ENCODE data around the gene PPP1R13B. TPM values are rescaled to one million over a fixed set of nuclear protein-coding genes. Genes with fewer than 3 reads are reported as not detected.

Gene PPP1R13B
- total RNA-seq, 1 experiment from 2014 or later = 17.8 TPM

DNA sequence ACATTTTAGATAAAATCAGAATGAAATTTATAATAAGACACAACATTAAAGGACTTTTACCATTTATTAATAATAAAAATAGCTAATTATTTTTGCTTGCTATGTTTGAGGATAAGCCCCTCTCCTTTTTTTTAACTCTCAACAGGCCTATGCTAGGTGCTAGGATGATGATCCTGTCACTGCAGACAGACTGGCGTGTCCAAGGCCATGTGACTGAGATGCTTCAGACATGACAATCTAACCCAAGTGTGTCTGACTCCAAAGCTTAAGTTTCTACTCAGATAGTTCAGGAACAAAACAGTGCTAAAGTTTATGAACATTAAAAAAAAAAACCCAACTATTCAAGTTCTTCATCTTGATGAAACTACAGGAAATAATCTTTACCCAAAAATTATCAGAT is 29.8 kb downstream of the PPP1R13B start:
- Histone ChIP-seq H4K20me1 (ENCODE audit: insufficient read depth) (no peaks in the 10 kb centered on the region), H3K4me2 (ENCODE audit: low read length) (no peak overlapping the region), H3K9ac (ENCODE audit: low read length) (no peak overlapping the region), H2AFZ (ENCODE audit: low read depth, low read length, poor library complexity, severe bottlenecking) (no peak overlapping the region), H3K4me1 (ENCODE audit: control insufficient read depth in 1 of 2, insufficient read depth in 2 of 2, low read length in 2 of 2) (peaks cover 0 to 2% of the 10 kb centered on the region in 2 experiments; a peak in 1 of 4 replicates), H3K9me3 (ENCODE audit: control insufficient read depth in 1 of 2, insufficient read depth in 1 of 2, low read depth in 1 of 2, low read length in 2 of 2) (no peaks in the 10 kb centered on the region), H3K27me3 (ENCODE audit: insufficient read depth, low read length) (no peaks in the 10 kb centered on the region), H3K9me2 (ENCODE audit: insufficient read depth) (no peaks in the 10 kb centered on the region), H3K36me3 (ENCODE audit: control insufficient read depth in 1 of 2, insufficient read depth in 2 of 2, low read length in 2 of 2) (no peaks in the 10 kb centered on the region), H3K27ac (ENCODE audit: low read depth, low read length) (no peak overlapping the region), H3K79me2 (ENCODE audit: insufficient read depth, low read length) (peaks cover 15% of the 10 kb centered on the region; the same call in 1 of the 2 replicates), H3K4me3 (replicated peaks in 1 of 2; ENCODE audit: low read depth in 1 of 2, low read length in 2 of 2) (no peak overlapping the region)
- TF ChIP-seq RAD21 (IDR thresholded peaks at IDR 0.05; ENCODE audit: low read depth) (no peak), POLR2AphosphoS5 (IDR thresholded peaks at IDR 0.05; ENCODE audit: low read depth, low read length) (no peak), ELF1 (IDR thresholded peaks at IDR 0.05; ENCODE audit: borderline replicate concordance, low read depth) (no peak), POLR2A (IDR thresholded peaks at IDR 0.05; ENCODE audit: borderline replicate concordance, extremely low read depth, insufficient read depth, insufficient read length) (no peak), FOSL1 (IDR thresholded peaks at IDR 0.05; ENCODE audit: low read depth) (no peak), REST (IDR thresholded peaks at IDR 0.05; ENCODE audit: low read depth) (no peak), ATF3 (IDR thresholded peaks at IDR 0.05) (no peak), CBX3 (IDR thresholded peaks at IDR 0.05; ENCODE audit: low read depth) (no peak), ZNF274 (IDR thresholded peaks at IDR 0.05; ENCODE audit: low read depth, low read length) (no peak), YY1 (IDR thresholded peaks at IDR 0.05; ENCODE audit: extremely low read depth, insufficient replicate concordance, low read depth, low read length) (no peak), CEBPB (IDR thresholded peaks at IDR 0.05; ENCODE audit: low read depth) (no peak), TCF7L2 (IDR thresholded peaks at IDR 0.05; ENCODE audit: borderline replicate concordance, extremely low read depth, insufficient read depth, insufficient read length) (no peak), SRF (IDR thresholded peaks at IDR 0.05; ENCODE audit: low read depth) (no peak), EZH2phosphoT487 (IDR thresholded peaks at IDR 0.05; ENCODE audit: borderline replicate concordance) (no peak), ZFX (IDR thresholded peaks at IDR 0.05) (no peak), JUND (IDR thresholded peaks at IDR 0.05) (no peak), SP1 (IDR thresholded peaks at IDR 0.05; ENCODE audit: low read depth) (no peak)
- TF ChIP-seq, protein P1, sequence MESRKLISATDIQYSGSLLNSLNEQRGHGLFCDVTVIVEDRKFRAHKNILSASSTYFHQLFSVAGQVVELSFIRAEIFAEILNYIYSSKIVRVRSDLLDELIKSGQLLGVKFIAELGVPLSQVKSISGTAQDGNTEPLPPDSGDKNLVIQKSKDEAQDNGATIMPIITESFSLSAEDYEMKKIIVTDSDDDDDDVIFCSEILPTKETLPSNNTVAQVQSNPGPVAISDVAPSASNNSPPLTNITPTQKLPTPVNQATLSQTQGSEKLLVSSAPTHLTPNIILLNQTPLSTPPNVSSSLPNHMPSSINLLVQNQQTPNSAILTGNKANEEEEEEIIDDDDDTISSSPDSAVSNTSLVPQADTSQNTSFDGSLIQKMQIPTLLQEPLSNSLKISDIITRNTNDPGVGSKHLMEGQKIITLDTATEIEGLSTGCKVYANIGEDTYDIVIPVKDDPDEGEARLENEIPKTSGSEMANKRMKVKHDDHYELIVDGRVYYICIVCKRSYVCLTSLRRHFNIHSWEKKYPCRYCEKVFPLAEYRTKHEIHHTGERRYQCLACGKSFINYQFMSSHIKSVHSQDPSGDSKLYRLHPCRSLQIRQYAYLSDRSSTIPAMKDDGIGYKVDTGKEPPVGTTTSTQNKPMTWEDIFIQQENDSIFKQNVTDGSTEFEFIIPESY (IDR thresholded peaks at IDR 0.05; ENCODE audit: extremely low read depth, insufficient replicate concordance, low read length) = no peak
- TF ChIP-seq, protein P2, sequence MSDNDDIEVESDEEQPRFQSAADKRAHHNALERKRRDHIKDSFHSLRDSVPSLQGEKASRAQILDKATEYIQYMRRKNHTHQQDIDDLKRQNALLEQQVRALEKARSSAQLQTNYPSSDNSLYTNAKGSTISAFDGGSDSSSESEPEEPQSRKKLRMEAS (IDR thresholded peaks at IDR 0.05) = no peak
- TF ChIP-seq, protein P3, sequence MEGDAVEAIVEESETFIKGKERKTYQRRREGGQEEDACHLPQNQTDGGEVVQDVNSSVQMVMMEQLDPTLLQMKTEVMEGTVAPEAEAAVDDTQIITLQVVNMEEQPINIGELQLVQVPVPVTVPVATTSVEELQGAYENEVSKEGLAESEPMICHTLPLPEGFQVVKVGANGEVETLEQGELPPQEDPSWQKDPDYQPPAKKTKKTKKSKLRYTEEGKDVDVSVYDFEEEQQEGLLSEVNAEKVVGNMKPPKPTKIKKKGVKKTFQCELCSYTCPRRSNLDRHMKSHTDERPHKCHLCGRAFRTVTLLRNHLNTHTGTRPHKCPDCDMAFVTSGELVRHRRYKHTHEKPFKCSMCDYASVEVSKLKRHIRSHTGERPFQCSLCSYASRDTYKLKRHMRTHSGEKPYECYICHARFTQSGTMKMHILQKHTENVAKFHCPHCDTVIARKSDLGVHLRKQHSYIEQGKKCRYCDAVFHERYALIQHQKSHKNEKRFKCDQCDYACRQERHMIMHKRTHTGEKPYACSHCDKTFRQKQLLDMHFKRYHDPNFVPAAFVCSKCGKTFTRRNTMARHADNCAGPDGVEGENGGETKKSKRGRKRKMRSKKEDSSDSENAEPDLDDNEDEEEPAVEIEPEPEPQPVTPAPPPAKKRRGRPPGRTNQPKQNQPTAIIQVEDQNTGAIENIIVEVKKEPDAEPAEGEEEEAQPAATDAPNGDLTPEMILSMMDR (IDR thresholded peaks at IDR 0.05 in 2 of 3, conservative IDR thresholded peaks at IDR 0.05 in 1 of 3; ENCODE audit: borderline replicate concordance in 1 of 3, insufficient read depth in 1 of 3, low read depth in 2 of 3, low read length in 2 of 3) = no peak
- no TSS peak for BruUV-seq (replicated peaks)
- ChIA-PET RAD21 (ENCODE audit: low non-redundant PET in 1 of 2, low total read pairs in 2 of 2, uncharacterized antibody in 2 of 2, unreplicated experiment in 2 of 2) (interaction anchor here in 1 of 2 experiments (0.7 kb wide), 1 partner anchor 93 kb away, joined by 3 read pairs; no protein-coding TSS in a partner anchor), POLR2A (no interaction called here), CTCF (interaction anchor here (5.3 kb wide), 1 partner anchor 9 kb away, joined by 33 read pairs; no protein-coding TSS in a partner anchor)
- DNase-seq (ENCODE audit: low read depth, low spot score) (no peak), ATAC-seq (no peak)
- intact Hi-C loops (cut with micrococcal nuclease) = no loop called here
